Mesothelial cell of epicardium (in vitro differentiated cells): ENCODE measurements around the gene ZC2HC1C. TPM values are rescaled to one million over a fixed set of nuclear protein-coding genes. Genes with fewer than 3 reads are reported as not detected.
A peak's percentile ranks its signal among the peaks of the same experiment; 100 is the strongest.

ENCODE experiments used
- DNase-seq, 2 experiments: peaks; one replicate each; pipeline ENCODE4 v3.0.0; 2021; ENCODE audit warnings: low spot score in 2 of 2; ENCODE audit not compliant: unreplicated experiment in 2 of 2
- H3K27ac Mint-ChIP-seq: 2 replicates; pipeline ENCODE4 v1.8.0; 2021; ENCODE audit warnings: mixed read lengths
- H3K27me3 Mint-ChIP-seq: 2 replicates; pipeline ENCODE4 v1.8.0; 2021; ENCODE audit warnings: low read depth, mixed read lengths
- H3K36me3 Mint-ChIP-seq: 2 replicates; pipeline ENCODE4 v1.8.0; 2021; ENCODE audit warnings: mixed read lengths
- H3K4me1 Mint-ChIP-seq: 2 replicates; pipeline ENCODE4 v1.8.0; 2021; ENCODE audit warnings: mixed read lengths
- H3K4me3 Mint-ChIP-seq: 2 replicates; pipeline ENCODE4 v1.8.0; 2021; ENCODE audit warnings: mild to moderate bottlenecking, moderate library complexity, mixed read lengths
- H3K9me3 Mint-ChIP-seq: 2 replicates; pipeline ENCODE4 v1.8.0; 2021; ENCODE audit warnings: mixed read lengths
- CTCF ChIP-seq: fragments of 200-600 bp; sonication (generic); IDR thresholded peaks from one replicate; pipeline ENCODE4 v1.5.0; 2021; ENCODE audit warnings: antibody characterized with exemption; ENCODE audit not compliant: unreplicated experiment
- total RNA-seq: library from RNA; stranded (reverse); gene quantifications from 3 replicates; pipeline ENCODE4 v1.2.1, GENCODE V29; 2021

ZC2HC1C gene
- 2.3 to 3.6 TPM (median 2.4 TPM) in 3 replicates for total RNA-seq

- peak; percentile 76 to 85 for DNase-seq
- Mint-ChIP-seq H3K9me3 (no peaks in the 10 kb centered on the region), H3K4me3 (peak within 1 kb of the TSS; percentile 33), H3K27me3 (no peaks in the 10 kb centered on the region), H3K27ac (peak within 1 kb of the TSS; percentile 99), H3K4me1 (peaks cover 5% of the 10 kb centered on the region), H3K36me3 (no peaks in the 10 kb centered on the region)
- no peak for TF ChIP-seq CTCF
These were observed at the start of gene ZC2HC1C for GRCh38 chr14:75069121-75069810. ZC2HC1C (plus strand) TSS chr14:75069641; CDS start chr14:75070574, 933 bp downstream.

- Mint-ChIP-seq H3K27ac (no peak overlapping the region), H3K36me3 (peaks cover 42% of the 10 kb centered on the region), H3K9me3 (no peaks in the 10 kb centered on the region), H3K4me1 (peaks cover 8% of the 10 kb centered on the region), H3K4me3 (no peak overlapping the region), H3K27me3 (no peaks in the 10 kb centered on the region)
- no peak for TF ChIP-seq CTCF
- no peak for DNase-seq
These were observed 46.8 kb upstream of the ZC2HC1C start for GRCh38 chr14:75022655-75023054.

- TF ChIP-seq CTCF: no peak
- Mint-ChIP-seq H3K4me1 (peaks cover 8% of the 10 kb centered on the region), H3K4me3 (no peak overlapping the region), H3K9me3 (no peaks in the 10 kb centered on the region), H3K27me3 (no peaks in the 10 kb centered on the region), H3K27ac (no peak overlapping the region), H3K36me3 (peaks cover 44% of the 10 kb centered on the region)
- DNase-seq: no peak
These were observed 46.3 kb upstream of the ZC2HC1C start for GRCh38 chr14:75023108-75023507.

GRCh38 chr14:75025082-75025481, 44.4 kb upstream of the ZC2HC1C start:
- no peaks in the 10 kb centered on the region for H3K9me3 Mint-ChIP-seq
- no peaks in the 10 kb centered on the region for H3K27me3 Mint-ChIP-seq
- DNase-seq: no peak
- no peaks in the 10 kb centered on the region for H3K4me1 Mint-ChIP-seq
- TF ChIP-seq CTCF: no peak
- no peak overlapping the region for H3K4me3 Mint-ChIP-seq
- peaks cover 34% of the 10 kb centered on the region for H3K36me3 Mint-ChIP-seq
- H3K27ac Mint-ChIP-seq: no peak overlapping the region

- H3K27me3 Mint-ChIP-seq: no peaks in the 10 kb centered on the region
- no peak for TF ChIP-seq CTCF
- no peaks in the 10 kb centered on the region for H3K4me1 Mint-ChIP-seq
- no peak overlapping the region for H3K4me3 Mint-ChIP-seq
- peaks cover 36% of the 10 kb centered on the region for H3K36me3 Mint-ChIP-seq
- no peak for DNase-seq
- H3K27ac Mint-ChIP-seq: no peak overlapping the region
- H3K9me3 Mint-ChIP-seq: no peaks in the 10 kb centered on the region
These were observed 43.6 kb upstream of the ZC2HC1C start for GRCh38 chr14:75025876-75026275.
